PC-9 (cell line): Measurements from ENCODE around the gene SPA17. TPM values are rescaled to one million over a fixed set of nuclear protein-coding genes. Genes with fewer than 3 reads are reported as not detected.

Experiments used
- BruUV-seq: library from RNA; stranded (reverse); fragments of 400-500 nt; replicated peaks from 2 replicates; lab custom pipeline; 2021; lab: Mats Ljungman, UMichigan
- CTCF ChIA-PET: fragments of 300-600 bp; sonication (Branson Sonifier 250); formaldehyde crosslinking; loops from one replicate; lab custom pipeline; 2022; ENCODE audit warnings: antibody characterized with exemption; lab: Charles Lee
- POLR2A ChIA-PET: fragments of 300-600 bp; sonication (Branson Sonifier 250); formaldehyde crosslinking; loops from one replicate; lab custom pipeline; 2022; ENCODE audit warnings: antibody characterized with exemption; ENCODE audit not compliant: unreplicated experiment; lab: Charles Lee
- DNase-seq, 2 experiments: peaks; one replicate each; pipeline versions ENCODE4 v3.0.0 to v3.0.0-alpha.2; 2015 to 2022; ENCODE audit warnings: mixed read lengths in 1 of 2
- H2AFZ ChIP-seq: fragments of 200-600 bp; sonication (generic); 2 replicates; pipeline ENCODE4 v1.8.1; 2017; ENCODE audit warnings: antibody characterized with exemption
- H3F3A ChIP-seq: fragments of 200-600 bp; sonication (generic); 2 replicates; pipeline ENCODE4 v1.8.1; 2017; ENCODE audit warnings: antibody characterized with exemption, mild to moderate bottlenecking, low read depth; ENCODE audit not compliant: insufficient read depth
- H3K27ac ChIP-seq: fragments of 200-600 bp; sonication (generic); 2 replicates; pipeline ENCODE4 v1.6.1; 2016; ENCODE audit warnings: mixed run types
- H3K27me3 ChIP-seq: fragments of 200-600 bp; sonication (generic); 2 replicates; pipeline ENCODE4 v1.6.1; 2016; ENCODE audit warnings: low read depth, mixed run types; ENCODE audit not compliant: insufficient read depth
- H3K36me3 ChIP-seq: fragments of 200-600 bp; sonication (generic); 2 replicates; pipeline ENCODE4 v1.6.1; 2016; ENCODE audit warnings: low read depth, mixed run types
- H3K4me1 ChIP-seq: fragments of 200-600 bp; sonication (generic); replicated peaks from 2 replicates; pipeline ENCODE4 v1.6.1; 2016; ENCODE audit warnings: mixed run types; ENCODE audit not compliant: insufficient read depth
- H3K4me2 ChIP-seq: fragments of 200-600 bp; sonication (generic); 2 replicates; pipeline ENCODE4 v1.6.1; 2017; ENCODE audit warnings: mixed run types
- H3K4me3 ChIP-seq: fragments of 200-600 bp; sonication (generic); 2 replicates; pipeline ENCODE4 v1.6.1; 2016; ENCODE audit warnings: mixed run types
- H3K79me2 ChIP-seq: fragments of 200-600 bp; sonication (generic); 2 replicates; pipeline ENCODE4 v1.6.1; 2017; ENCODE audit warnings: low read depth, mixed run types
- H3K9me2 ChIP-seq: fragments of 200-600 bp; sonication (generic); 2 replicates; pipeline ENCODE4 v1.8.1; 2017; ENCODE audit warnings: mild to moderate bottlenecking; ENCODE audit not compliant: insufficient read depth
- H3K9me3 ChIP-seq: fragments of 200-600 bp; sonication (generic); 2 replicates; pipeline ENCODE4 v1.8.1; 2016; ENCODE audit warnings: low read depth; ENCODE audit not compliant: insufficient read depth
- H4K20me1 ChIP-seq: fragments of 200-600 bp; sonication (generic); 2 replicates; pipeline ENCODE4 v1.8.1; 2017; ENCODE audit not compliant: insufficient read depth
- EZH2 ChIP-seq: fragments of 200-600 bp; sonication (generic); IDR thresholded peaks from 2 replicates; pipeline ENCODE4 v1.8.0; 2017; ENCODE audit warnings: antibody characterized with exemption, low read depth
- intact Hi-C: fragments of 100-400 bp; cut with micrococcal nuclease; formaldehyde crosslinking; loops from one replicate; pipeline ENCODE4 v1.10.0; 2022; ENCODE audit not compliant: unreplicated experiment
- total RNA-seq: library from RNA; stranded (reverse); gene quantifications from 2 replicates; pipeline ENCODE4 v1.2.3, GENCODE V29; 2021
- TF ChIP-seq, protein P1 (sequence below): fragments of 200-600 bp; sonication (generic); conservative IDR thresholded peaks from 2 replicates; pipeline ENCODE4 v1.6.1; 2017; ENCODE audit warnings: mixed run types, antibody characterized with exemption, mild to moderate bottlenecking, moderate library complexity

The SPA17 gene
- total RNA-seq, 1 experiment from 2014 or later, result 15.7 TPM

GRCh38 chr11:124642628-124643027, 31.1 kb upstream of the SPA17 start:
- CTCF ChIA-PET, result no interaction called here
- POLR2A ChIA-PET, result no interaction called here
- intact Hi-C loops, result no loop called here

DNA sequence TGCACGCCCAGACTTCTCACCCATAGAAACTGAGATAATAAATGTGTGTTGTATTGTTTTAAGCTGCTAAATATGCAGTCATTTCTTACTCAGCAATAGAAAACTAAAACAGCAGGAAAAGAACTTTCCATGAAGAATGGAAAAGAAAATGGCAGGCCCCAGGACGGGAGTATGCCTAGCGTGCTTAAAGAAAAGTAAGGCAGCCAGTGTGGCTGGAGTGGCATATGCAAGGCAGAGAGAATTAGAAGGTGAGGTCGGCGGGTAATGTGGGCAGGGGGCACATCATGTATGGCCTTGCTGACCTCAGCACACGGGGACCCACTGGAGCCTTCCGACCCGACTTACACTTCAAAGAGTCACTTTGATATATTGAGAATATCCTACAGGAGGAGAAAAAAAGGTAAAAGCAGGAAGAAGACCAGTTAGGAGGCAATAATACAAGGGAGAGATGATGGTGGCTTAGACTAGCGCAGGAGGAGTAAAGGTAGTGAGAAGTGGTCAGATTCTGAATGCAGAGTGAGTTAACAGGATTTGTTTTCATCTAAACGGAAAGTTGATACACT, 30.6 kb upstream of the SPA17 start:
- no TSS peak for BruUV-seq
- no peaks in the 10 kb centered on the region for H3K9me2 ChIP-seq
- DNase-seq, result no peak
- ChIA-PET POLR2A (no interaction called here), CTCF (no interaction called here)
- H3K4me3 ChIP-seq, result no peak overlapping the region
- no peaks in the 10 kb centered on the region for H3K9me3 ChIP-seq
- H3K36me3 ChIP-seq, result no peaks in the 10 kb centered on the region
- TF ChIP-seq EZH2, result no peak
- TF ChIP-seq, protein P1, sequence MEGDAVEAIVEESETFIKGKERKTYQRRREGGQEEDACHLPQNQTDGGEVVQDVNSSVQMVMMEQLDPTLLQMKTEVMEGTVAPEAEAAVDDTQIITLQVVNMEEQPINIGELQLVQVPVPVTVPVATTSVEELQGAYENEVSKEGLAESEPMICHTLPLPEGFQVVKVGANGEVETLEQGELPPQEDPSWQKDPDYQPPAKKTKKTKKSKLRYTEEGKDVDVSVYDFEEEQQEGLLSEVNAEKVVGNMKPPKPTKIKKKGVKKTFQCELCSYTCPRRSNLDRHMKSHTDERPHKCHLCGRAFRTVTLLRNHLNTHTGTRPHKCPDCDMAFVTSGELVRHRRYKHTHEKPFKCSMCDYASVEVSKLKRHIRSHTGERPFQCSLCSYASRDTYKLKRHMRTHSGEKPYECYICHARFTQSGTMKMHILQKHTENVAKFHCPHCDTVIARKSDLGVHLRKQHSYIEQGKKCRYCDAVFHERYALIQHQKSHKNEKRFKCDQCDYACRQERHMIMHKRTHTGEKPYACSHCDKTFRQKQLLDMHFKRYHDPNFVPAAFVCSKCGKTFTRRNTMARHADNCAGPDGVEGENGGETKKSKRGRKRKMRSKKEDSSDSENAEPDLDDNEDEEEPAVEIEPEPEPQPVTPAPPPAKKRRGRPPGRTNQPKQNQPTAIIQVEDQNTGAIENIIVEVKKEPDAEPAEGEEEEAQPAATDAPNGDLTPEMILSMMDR, result no peak
- no peak overlapping the region for H3K27ac ChIP-seq
- no peaks in the 10 kb centered on the region for H3K4me1 ChIP-seq
- peaks cover 5% of the 10 kb centered on the region; the same call in 1 of the 2 replicates for H3F3A ChIP-seq
- no peak overlapping the region for H3K4me2 ChIP-seq
- H3K27me3 ChIP-seq, result no peaks in the 10 kb centered on the region
- intact Hi-C loops, result no loop called here
- no peaks in the 10 kb centered on the region for H3K79me2 ChIP-seq
- H4K20me1 ChIP-seq, result no peaks in the 10 kb centered on the region; the same call in 1 of the 2 replicates
- H2AFZ ChIP-seq, result no peak overlapping the region

More at GRCh38 chr11:124642628-124643027, 31.1 kb upstream of the SPA17 start:
- H3K79me2 ChIP-seq, result no peaks in the 10 kb centered on the region
- H3K9me3 ChIP-seq, result no peaks in the 10 kb centered on the region
- H3K27me3 ChIP-seq, result no peaks in the 10 kb centered on the region
- H3K4me2 ChIP-seq, result no peak overlapping the region
- H3K9me2 ChIP-seq, result no peaks in the 10 kb centered on the region
- no peak overlapping the region for H3K27ac ChIP-seq
- no peaks in the 10 kb centered on the region for H3K4me1 ChIP-seq
- no peaks in the 10 kb centered on the region; the same call in 1 of the 2 replicates for H4K20me1 ChIP-seq
- no TSS peak for BruUV-seq
- TF ChIP-seq, protein P1, result no peak
- TF ChIP-seq EZH2, result no peak
- no peak for DNase-seq
- no peak overlapping the region for H3K4me3 ChIP-seq
- no peak overlapping the region for H2AFZ ChIP-seq
- H3F3A ChIP-seq, result peaks cover 5% of the 10 kb centered on the region; the same call in 1 of the 2 replicates
- H3K36me3 ChIP-seq, result no peaks in the 10 kb centered on the region

DNA sequence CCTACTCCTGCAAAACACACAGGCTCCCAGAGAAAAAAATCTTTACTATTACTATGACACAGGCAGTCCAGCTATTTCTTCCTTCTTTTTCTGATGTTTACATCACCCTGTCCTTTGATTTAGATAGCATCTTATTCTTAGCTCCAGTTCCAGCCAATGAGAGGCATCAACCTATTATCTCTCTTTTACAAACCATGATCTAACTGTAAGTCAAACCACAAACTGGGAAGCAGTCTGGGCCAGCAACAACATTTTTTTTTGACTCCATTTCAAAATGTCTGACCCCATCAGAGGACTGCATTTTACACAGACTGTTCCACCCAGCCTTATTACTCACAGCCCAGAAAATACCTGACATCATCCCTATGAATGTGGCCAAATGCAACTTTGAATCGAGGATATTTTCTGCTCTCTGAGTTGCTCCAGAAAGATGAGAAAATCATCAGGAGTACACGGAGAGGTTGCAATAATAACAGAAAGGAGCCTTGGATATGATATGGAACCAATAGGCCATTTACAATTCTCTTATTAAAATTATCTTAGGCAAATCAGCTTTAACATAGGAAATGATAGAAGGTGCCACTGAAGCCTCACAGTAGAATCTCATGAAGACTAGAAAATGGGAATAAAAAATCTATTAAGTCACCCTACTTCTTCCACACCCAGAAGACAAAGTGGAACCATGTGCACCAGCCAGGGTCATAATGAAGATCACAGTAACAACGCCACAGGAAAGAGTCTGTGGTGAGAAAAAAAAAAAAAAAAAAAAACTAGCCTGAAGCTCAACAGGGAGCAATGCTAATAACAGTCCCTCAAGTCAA, 29.9 kb upstream of the SPA17 start:
- no peak overlapping the region for H3K4me2 ChIP-seq

More for the DNA sequence above, 29.9 kb upstream of the SPA17 start:
- no peak overlapping the region for H2AFZ ChIP-seq
- no peaks in the 10 kb centered on the region; the same call in 1 of the 2 replicates for H3F3A ChIP-seq
- no peaks in the 10 kb centered on the region; the same call in 1 of the 2 replicates for H4K20me1 ChIP-seq
- CTCF ChIA-PET, result interaction anchor here (0.6 kb wide), 1 partner anchor 233 kb away, joined by 3 read pairs; no protein-coding TSS in a partner anchor
- intact Hi-C loops, result loop anchor here (1.0 kb wide), 1 partner anchor 193 kb away; no protein-coding TSS in a partner anchor
- DNase-seq, result no peak
- no peaks in the 10 kb centered on the region for H3K79me2 ChIP-seq
- POLR2A ChIA-PET, result no interaction called here
- H3K27me3 ChIP-seq, result no peaks in the 10 kb centered on the region
- no TSS peak for BruUV-seq
- H3K9me3 ChIP-seq, result no peaks in the 10 kb centered on the region
- no peak overlapping the region for H3K27ac ChIP-seq
- no peaks in the 10 kb centered on the region for H3K4me1 ChIP-seq
- H3K36me3 ChIP-seq, result no peaks in the 10 kb centered on the region
- no peak overlapping the region for H3K4me3 ChIP-seq
- no peaks in the 10 kb centered on the region for H3K9me2 ChIP-seq
- TF ChIP-seq EZH2, result no peak
- TF ChIP-seq, protein P1, result no peak
